Endothelial cell of hepatic sinusoid (primary cell): ENCODE data around the gene SLC39A12.
"Not testable (repeated sequence)": the region's sequence is repeated elsewhere in the genome, so short reads cannot be mapped to it uniquely, and the experiment has no call there.

ENCODE experiments used
- in situ Hi-C: cut with HindIII; loops from 2 replicates; pipeline ENCODE4 v1.10.0; 2017; ENCODE audit warnings: low sequenced_read_pairs

SLC39A12 gene

DNA sequence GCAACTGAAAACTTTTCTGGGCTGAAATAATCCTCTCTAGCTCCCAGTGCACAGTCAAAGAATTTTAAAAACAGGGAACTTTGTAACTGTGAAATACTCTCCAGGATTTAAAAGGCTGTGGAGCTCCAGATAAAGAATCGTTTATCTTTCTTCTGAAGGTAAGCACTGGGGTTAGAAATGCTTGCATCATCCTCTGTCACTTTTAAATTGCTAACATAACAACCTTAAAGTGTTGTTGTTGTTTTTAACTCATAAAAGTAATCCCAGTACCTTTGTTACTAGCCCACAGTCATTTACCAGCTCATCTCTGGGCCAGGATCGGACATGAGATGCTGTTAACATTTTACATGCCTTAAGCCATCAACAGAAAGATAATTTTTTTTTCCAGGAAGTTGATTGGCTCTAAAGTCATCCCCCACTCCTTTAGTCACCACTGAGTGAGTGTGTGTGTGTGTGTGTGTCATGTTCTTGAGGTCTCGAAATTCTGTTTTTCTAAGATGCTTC lies at the start of gene SLC39A12:
Gene SLC39A12, plus strand, starts transcription at position 51 of the 504 bp plus-strand sequence. CDS start 1,359 bp downstream, outside the sequence.
- in situ Hi-C loops = no loop called here

DNA sequence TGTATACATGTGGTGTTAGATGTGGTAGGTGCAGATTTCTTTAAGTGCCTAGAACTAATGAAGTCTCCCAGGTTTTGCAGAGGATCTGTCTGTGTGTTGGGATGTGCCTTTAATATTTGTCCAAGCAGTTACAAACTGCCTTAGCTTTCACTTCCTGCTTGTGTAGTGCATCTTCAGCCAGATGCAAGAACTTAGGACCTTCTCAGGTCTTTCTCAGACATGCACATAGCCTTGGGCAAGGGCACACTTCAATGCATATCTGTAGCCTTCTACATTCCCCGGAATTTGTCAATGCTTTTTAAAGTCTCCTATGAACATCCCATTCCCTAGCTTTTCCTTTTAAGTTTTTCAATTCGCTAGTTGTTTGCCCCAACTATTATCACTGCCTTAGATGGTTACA lies 47.2 kb upstream of the SLC39A12 start:
- in situ Hi-C loops = loop anchor here (25.0 kb wide), 1 partner anchor 308 kb away; no protein-coding TSS in a partner anchor

DNA sequence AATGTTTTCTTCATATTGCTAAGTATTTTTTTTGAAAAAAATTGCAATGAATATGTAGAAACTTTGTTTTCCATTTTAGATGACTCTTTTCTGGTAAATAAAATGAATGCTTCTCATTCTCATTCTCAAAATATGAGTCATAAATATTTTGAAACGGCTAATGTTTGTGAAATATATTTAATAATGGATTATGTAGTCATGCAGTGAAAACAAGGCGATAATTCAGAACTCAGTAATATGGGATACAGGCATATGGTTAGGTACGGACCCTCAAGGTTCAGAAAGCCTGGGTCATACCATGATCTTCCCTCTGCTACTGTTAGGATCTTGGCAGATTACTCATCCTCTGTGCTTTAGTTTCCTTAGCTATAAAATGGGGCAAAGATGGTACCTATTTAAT lies 46.2 kb upstream of the SLC39A12 start:
- in situ Hi-C loops = loop anchor here (25.0 kb wide), 1 partner anchor 307 kb away; no protein-coding TSS in a partner anchor

DNA sequence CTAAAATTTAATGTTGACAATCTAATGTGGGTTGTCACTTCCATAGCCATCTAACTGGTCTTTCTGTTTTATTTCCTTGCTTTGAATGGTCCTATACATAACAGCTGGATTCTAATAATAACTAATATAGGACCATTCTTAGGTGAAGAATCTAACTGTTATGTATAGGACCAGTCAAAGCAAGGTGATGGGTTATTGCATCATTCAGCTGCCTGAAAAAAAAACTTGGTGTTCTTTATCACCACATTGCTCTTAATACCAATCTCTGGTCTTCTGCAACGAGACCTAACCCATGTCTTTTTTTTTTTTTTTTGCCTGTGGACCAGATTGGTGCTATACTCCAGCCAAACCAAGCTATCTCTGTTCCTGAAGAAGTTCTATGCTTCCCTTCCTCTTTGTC lies 45.7 kb upstream of the SLC39A12 start:
- in situ Hi-C loops = loop anchor here (25.0 kb wide), 1 partner anchor 306 kb away; no protein-coding TSS in a partner anchor

DNA sequence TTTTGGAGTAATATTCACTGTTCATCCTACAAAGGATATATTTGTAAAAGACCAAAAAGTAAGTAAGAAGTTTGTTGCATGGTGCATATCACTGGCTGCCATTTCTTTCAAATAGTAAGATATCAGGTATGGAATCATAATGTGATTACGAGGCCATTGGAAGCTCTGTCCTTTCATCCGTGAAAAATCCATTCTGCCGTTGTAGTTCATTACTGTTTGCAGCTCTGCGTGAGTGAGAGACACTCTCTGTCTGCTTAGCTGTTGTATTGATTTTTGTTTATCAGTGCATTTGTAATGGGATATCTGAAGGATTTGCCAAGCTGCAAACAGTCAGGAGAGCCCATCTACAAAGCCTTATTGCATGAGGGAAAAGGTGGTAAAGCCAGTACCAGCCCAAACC lies 44.1 kb upstream of the SLC39A12 start:
- in situ Hi-C loops = loop anchor here (25.0 kb wide), 1 partner anchor 305 kb away; no protein-coding TSS in a partner anchor

DNA sequence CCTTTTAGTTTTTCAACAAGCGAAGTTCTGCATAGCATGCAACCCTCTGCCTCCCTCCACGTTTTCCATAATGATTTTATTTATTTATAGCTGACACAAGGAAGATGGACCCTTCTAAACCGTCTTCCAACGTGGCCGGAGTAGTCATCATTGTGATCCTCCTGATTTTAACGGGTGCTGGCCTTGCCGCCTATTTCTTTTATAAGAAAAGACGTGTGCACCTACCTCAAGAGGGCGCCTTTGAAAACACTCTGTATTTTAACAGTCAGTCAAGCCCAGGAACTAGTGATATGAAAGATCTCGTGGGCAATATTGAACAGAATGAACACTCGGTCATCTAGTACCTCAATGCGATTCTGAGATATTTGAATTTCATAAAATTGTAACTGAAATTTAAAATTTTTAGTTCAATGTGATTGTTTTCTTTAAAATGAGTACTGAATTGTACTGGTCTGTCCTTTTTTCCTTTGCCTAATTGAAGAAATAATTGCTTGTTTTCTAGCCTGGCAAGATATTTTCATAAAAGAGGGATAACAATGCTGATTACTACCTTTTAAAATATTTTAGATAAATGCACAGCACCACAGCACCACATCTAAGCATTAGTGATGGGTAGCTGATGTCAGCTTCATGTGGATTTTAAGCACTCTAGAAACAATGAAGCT lies 41.5 kb upstream of the SLC39A12 start:
- in situ Hi-C loops = loop anchor here (25.0 kb wide), 1 partner anchor 302 kb away; no protein-coding TSS in a partner anchor

DNA sequence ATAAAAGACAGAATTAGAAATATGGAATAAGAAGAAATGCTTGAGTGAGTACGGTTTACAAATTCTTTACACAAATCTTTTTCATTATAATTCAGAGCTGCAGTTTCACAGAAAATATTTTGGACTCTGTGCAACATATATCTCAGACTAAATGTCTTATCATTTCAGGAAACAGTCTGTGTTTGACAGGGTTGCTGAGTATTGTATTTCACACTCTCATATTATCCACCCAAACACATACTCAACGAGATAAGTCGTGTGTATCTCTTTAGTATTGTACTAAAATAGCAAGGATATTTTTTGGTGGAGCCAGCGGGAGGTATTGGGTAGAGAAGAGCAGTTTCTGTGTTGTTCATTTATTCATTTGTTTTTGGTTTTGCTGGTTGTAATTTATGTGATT lies 39.0 kb upstream of the SLC39A12 start:
- in situ Hi-C loops = loop anchor here (25.0 kb wide), 1 partner anchor 300 kb away; no protein-coding TSS in a partner anchor

DNA sequence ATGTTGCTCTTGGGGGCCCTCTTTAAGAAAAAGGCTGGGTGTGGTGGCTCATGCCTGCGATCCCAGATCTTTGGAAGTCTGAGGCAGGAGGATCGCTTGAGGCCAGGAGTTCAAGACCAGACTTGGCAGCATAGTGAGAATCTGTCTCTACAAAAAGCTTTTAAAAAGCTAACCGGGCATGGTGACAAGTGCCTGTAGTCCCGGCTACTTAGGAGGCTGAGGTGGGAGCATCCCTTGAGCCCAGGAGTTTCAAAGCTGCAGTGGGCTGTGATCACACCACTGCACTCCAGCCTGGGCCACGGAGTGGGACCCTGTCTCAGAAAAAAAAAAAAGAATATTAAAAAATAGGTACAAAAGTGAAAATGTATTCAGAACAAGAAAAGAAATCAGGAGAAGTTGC lies 38.1 kb upstream of the SLC39A12 start:
- in situ Hi-C loops = loop anchor here (25.0 kb wide), 1 partner anchor 299 kb away; no protein-coding TSS in a partner anchor

DNA sequence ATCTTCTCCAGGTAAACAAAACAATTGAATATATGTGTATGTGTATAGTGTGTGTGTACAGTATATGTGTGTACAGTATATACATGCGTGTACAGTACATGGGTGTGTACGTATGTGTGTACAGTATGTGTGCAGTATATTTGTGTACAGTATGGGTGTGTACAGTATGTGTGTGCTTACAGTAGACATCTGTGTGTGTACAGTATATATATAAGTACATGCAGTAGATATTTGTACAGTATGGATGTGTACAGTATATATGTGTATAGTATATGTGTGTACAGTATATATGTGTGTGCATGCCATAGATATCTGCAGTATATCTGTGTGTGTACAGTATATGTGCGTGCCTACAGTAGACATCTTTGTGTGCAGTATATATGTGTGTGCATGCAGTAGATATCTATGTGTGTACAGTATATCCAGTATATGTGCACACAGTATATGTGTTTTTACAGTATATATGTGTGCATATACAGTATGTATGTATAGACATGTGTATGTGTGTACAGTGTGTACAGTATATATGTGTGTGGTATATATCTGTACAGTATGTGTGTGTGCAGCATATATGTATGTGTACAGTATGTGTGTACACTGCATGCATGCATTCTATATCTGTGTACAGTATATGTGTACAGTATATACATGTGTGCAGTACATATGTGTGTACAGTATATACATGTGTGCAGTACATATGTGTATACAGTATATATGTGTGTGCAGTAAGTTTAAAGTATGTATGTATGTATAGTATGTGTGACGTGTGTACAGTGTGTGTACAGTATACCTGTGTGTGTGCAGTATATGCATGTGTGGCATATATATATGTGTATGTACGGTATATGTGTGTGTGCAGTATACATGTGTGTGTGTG lies 37.3 kb upstream of the SLC39A12 start:
- in situ Hi-C loops = loop anchor here (25.0 kb wide), 1 partner anchor 298 kb away; no protein-coding TSS in a partner anchor

DNA sequence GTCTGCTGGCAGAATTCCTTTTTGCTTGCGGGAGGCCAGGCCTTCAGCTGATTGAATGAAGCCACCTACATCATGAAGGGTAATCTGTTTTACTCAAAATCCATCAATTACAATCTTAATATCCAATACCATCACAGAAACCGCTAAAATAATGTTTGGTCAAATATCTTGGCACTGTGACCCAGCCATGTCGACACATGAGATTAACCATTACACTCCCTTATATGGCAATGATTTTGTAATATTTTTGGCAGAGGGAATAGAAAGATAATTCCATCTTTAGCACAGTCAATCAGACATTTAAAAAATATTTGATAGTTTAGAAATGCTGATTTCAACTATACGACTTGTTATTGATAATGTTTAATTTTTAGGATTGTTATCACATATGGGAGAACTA lies 36.5 kb upstream of the SLC39A12 start:
- in situ Hi-C loops = loop anchor here (25.0 kb wide), 1 partner anchor 297 kb away; no protein-coding TSS in a partner anchor

DNA sequence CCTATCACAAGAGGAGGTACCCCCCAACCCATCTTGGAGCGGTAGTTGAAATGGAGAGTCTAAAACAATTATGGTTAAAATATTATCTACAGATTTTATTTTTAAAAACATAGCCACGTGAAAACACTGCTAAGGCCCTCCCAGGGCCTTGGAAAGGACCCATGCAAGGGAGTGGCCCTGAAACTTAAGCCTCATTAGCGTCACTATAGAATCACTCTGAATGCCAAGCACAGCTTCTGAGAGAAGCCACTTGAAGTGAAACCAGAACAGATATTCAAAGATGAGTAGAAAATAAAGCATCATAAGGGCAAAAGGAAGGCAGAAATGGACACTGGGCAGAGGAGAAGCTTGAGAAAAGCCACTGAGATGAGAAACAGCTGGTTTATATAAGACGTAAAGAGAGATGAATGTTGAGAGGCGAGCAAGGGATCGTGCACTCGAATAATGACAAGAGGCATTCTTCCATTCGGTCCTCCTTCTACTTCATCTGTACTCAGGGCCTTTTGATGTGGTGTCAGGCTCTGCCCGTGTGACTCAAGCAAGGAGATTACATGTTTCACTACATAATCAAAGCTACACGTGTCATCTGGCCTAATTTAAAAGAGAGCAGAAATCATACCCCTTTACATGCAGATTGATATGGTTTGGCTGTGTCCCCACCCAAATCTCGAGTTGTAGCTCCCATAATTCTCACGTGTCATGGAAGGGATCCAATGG lies 33.4 kb upstream of the SLC39A12 start:
- in situ Hi-C loops = loop anchor here (25.0 kb wide), 1 partner anchor 294 kb away; no protein-coding TSS in a partner anchor

DNA sequence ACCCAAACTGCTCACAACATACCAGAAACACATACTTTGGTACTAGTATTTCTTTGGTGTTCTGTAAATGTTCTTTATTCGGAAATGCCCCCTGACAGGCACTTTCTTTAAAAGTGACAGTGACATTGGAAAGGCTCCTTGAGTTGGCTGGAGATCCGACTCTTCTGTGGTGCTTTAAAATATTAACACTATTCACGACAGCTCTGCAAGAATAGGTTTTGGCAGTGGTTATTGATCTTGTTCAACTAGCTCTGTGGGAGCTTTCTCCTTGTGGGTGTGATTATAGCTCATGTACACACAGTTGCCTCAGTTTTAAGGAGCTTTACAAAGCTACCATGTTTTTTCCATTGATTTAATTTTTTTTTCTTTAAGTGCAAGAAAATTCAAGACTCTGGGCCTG lies 30.3 kb upstream of the SLC39A12 start:
- in situ Hi-C loops = loop anchor here (25.0 kb wide), 1 partner anchor 291 kb away; no protein-coding TSS in a partner anchor

DNA sequence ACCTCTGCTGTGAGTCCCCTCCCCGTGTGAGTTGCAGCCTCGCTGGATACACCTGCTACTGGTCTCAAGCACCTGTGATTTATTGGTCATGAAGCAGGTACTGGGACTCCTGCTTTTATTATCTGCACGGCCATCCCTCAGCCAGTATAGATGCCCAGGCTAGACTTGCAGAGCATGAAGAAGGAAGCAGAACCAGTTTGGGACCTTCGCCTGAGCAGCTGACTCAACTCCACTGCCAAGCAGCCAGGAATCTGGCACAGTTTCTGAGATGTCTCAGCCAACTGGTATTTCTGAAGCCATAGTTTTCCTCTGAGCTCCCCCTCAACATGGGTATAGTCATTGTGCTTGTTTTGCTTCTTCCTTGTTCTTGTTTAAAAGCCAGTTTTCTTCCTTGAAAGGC lies 28.0 kb upstream of the SLC39A12 start:
- in situ Hi-C loops = loop anchor here (25.0 kb wide), 1 partner anchor 289 kb away; no protein-coding TSS in a partner anchor

DNA sequence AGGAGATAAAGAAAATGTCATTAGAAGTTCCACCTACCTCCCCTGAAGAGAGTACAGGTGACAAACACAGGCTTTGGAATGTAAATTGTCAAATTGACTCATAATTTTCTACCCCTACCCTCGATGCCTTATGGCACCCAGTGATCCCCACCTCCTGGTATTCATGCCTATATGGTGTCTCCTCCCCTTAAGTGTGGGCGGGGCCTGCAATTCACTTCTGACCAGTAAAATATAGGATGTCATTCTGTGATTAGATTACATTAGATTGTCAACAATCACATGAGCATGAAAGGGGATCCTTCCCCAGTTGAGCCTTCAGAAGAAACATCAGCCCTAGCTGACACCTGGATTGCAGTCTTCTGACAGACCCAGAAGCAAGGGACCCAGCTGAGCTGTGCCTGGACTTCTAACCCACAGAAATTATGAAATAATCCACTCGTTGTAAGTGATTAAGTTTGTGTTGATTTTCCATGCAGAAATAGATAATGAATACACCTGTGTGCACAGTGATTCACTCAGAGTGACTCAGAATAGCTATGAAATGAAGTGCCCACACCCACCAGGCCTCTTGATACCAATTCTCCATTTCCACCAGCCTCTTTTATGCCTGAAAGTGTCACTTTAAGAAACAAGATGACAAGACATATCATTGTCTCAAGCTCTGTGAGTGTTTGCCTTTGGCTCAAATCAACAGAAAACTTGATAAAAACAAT lies 8.5 kb upstream of the SLC39A12 start:
- in situ Hi-C loops = no loop called here

DNA sequence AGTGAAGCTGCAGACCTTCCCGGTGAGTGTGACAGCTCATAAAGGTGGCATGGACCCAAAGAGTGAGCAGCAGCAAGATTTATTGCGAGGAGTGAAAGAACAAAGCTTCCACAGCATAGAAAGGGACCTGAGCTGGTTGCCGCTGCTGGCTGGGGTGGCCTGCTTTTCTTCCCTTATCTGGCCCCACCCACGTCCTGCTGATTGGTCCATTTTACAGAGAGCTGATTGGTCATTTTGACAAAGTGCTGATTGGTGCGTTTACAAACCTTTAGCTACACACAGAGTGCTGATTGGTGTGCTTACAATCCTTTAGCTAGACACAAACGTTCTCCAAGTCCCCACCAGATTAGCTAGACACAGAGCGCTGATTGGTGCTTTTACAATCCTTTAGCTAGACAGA lies 1.4 kb upstream of the SLC39A12 start:
- in situ Hi-C loops = not testable (repeated sequence)

DNA sequence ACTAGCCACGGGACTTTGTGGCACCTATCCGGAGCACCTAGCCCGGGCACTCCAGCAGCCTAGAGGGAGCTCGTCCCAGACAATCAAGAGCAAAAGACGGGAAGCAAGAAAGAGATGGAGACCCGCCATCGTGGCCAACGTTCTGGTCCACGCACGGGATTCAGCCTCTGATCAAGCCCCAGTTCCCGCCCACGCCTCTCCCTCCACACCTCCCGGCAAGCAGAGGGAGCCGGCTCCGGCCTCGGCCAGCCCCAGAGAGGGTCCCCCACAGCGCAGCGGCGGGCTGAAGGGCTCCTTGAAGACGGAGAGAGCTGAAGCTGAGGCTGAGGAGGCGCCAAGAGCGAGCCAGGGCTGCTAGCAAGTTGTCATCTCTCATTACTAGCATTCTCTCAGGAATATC lies 992 bp upstream of the SLC39A12 start:
- in situ Hi-C loops = no loop called here

DNA sequence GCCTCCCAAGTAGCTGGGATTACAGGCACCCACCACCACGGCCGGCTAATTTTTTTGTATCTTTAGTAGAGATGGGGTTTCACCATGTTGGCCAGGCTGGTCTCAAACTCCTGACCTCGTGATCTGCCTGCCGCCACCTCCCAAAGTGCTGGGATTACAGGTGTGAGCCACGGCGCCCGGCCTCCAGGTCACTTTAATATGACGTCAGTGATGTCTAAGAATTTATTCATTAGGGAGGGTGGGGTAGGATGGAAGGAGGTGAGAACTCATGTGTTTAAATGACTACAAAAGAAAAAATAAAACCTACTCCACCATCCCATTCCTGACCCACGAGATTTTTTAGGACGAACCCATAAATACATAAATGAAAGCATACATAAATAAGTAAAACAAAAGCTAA lies 2.7 kb downstream of the SLC39A12 start:
- in situ Hi-C loops = not testable (repeated sequence)

DNA sequence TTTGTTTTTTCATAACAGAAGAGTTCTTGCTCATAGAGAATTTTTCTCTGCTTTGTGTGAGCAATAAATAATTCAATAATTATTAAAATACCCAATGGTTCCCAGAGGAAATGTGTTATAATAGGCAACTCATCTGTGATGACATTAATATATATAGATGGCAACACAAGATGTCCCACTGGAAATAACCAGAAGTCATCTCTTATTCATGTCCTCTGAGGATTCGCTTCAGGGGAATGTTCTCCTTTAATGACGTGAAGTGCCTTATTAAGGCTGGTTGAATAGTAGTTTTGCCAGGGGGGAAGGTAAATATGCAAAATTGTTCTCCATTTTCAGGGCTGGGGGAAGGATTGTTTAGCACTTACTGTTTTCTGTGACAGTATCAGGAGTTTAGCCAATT lies 3.1 kb downstream of the SLC39A12 start:
- in situ Hi-C loops = no loop called here

DNA sequence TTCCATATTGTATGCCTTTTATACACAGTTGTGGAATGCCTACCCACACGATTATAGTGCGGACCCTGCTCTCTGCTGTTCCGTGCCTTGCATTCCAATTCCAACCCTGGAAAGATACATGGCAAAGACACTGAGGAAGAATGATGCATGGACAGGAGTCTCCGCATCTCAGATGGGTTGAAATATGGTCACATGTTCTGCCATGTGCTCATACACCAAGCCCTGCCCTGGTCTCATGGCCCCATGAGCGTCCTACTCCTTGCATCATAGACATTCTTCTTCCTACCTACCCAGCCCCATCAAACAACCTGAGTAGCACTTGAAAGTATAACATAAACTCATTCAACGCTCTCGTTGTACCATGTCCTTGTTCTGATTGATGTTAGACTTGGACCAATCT lies 6.3 kb downstream of the SLC39A12 start:
- in situ Hi-C loops = no loop called here

DNA sequence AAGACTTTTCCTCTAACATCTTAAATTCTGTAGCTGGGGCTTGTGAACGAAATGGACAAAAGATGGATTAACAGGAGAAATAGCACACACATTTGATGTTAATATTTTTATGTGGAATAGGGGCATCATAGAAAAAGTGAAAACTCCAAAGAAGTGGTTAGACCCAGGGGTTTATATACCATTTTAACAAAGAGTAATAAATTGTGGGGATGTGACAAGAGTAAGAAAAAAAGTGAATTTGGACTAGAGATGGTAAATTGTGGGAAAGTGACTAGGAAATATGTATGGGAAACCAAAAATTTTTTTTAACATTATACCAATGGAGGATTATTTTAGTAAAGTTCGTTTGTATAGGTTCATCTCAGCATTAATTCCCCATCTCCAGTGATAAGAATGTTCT lies 8.2 kb downstream of the SLC39A12 start:
- in situ Hi-C loops = no loop called here
